GM18499 (cell line): ENCODE measurements around the gene ADRA2B.
A peak's percentile ranks its signal among the peaks of the same experiment; 100 is the strongest.
"Not testable (repeated sequence)": the region's sequence is repeated elsewhere in the genome, so short reads cannot be mapped to it uniquely, and the experiment has no call there.

ENCODE experiments used
- ATAC-seq: cut with Tn5 transposase; IDR thresholded peaks from one replicate; pipeline ENCODE4 v1.9.1; 2021; ENCODE audit warnings: moderate number of reproducible peaks; ENCODE audit not compliant: insufficient read depth, unreplicated experiment

The ADRA2B gene

DNA sequence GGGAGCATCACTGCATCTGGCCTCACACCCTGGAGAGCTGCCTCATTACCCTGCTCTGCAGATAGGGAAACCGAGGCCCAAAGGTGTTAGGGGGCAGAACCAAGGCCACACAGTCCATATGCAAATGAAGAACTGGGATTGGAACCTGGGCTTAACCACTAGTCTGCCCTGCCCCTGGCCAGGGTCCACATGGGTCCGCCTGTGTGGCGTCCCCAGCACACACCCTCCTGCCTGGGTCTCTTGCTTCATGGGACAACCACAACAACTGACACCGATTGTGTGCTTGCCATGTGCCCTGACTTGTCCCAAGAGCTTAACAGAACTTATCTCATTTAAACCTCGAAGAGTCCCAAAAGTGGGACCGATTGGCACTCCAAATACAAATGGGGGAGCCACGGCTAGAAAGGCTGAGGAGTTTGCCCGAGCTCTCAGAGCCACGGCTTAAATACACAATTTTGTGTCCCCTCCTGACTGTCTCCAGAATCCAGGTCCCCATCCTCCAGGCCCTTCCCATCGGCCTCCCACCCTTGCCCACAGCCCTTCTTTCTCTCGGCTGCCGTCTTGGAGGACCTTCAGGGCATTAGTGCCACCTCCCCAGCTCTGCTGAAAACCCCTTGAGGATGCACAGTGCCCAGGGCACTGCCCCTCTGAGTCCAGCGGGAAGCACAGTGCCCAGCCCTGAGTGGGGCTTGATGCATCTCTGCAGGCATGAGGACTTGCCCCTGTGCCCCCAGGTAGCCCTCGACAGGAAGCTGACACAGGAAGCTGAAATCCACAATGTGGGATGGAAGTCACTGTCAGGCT is 34.6 kb upstream of the ADRA2B start:
- ATAC-seq = no peak

DNA sequence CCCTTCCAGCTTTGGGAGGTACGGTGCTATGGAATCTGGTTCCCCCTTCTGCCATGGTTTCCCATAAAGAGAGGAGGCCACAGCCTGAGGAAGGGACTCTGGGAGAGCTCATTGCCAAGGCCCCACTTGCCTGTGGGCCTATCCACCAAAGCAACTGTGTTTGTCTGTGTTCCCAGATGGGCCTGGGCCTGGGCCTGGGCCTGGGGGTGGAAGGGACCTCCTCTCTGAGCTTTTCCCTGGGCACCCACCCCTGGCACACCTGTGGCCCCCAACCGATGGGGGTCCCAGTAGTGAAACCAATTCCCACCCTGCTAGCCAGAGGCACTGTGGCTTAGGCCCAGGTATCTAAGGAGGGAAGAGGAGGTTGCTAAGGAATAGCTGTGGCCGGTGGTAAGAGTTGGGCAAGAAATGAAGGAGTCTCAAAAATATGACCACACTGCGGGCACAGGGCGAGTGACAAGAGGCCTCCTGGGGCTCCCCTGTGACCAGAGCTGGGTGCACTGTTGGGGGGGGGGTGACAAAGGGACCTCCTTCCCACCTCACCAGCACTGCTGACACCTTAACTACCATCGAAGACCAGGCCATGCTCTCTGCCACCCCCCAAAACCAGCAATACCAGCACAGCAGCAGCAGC is 33.8 kb upstream of the ADRA2B start:
- ATAC-seq = no peak

DNA sequence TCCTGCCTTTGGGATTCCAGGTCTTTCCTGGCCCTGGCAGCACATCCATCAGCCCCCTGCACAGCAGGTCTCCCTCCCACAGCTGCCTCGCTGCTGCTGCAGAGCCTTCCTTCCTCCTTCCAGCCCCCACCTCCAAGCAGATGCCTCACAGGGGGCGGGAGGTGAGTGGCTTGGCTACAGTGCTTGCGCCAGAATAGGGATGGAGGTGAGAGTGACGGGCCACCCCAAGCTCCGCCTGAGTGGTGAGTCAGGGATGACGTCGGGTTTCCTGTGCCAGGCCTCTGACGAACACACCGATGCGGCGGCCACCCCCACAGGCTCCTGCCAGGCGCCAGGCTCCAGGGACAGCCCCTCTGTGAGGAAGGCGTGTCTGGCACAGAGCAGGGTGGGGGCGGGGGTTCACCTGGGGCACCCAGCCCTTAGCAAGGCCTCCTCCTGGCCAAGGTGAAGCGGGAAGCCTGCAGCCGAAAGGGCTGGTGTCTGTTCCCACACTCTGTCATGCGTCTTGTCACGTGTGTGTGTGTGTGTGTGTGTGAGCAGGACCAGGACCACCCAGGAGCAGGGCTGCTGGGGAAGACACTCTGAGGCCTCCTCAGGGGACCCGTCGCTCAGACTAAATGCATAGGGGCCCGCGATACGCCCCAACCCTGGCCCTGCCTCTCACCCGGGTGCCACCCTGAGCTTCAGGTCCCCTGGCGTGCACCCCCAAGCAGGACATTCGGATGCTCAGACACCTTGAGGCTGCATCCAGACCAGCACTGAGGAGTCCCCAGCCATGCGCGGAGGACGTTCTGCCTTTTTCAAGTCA is 32.2 kb upstream of the ADRA2B start:
- peak; percentile 30 for ATAC-seq

DNA sequence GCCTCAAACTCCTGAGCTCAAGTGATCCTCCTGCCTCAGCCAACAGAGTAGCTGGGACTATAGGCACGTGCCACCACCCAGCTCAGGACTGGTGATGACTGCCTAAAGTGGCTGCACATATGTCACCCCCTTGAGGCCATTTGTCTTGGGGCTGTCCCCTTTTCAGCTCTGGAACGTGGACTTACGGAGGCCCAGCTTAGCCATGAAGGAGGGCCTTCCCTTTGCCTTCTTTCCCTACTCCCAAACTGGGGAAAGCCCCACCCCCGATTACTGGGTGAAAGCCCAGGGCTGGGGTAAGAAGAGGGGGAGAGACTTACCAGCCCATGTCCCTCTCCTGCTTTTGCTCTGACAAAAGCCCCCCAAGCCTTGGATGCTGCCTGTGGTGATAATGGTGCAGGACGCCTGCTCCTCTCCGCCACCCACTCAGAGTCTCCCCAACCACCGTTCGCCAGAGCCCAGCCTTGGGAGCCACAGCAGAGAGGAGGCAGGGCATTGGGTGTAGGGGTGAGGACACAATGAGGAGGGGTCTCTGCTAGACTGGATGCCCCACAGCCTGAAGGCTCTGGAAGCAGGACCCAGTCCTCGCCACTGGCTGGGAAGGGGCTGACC is 31.3 kb upstream of the ADRA2B start:
- no peak for ATAC-seq

DNA sequence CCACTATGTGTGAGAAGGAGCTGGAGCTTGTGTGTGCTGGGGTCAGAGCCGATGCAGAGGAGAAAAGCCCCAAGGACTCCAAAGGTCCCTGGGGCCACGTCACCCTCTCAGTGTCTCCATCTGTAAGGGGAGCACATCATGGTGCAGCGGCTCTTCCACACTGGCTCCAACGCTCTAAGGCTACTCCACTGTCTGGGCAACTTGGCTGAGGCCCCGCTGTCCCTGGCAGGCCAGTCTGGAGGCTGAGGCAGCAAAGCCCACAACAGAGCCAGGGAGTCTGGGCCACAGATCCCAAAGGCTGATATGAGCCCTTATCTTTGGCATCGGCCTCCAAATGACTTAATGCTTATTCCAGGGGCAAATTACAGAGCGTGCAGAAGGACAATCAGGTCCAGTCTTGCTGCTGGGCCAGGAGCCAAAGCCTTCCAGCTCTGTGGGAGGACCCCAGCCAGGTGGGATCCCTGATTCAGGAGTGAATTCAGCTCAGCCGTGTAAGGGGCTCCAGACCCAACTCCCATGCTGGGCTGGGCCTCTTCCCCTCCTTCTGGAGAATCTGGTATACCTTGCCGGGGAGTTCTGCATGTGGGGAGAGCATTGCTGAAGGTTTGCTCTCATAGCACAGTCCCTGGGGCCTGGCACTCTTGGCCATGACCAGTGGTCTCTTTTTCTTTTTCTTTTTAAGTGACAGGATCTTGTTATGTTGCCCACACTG is 30.7 kb upstream of the ADRA2B start:
- no peak for ATAC-seq

DNA sequence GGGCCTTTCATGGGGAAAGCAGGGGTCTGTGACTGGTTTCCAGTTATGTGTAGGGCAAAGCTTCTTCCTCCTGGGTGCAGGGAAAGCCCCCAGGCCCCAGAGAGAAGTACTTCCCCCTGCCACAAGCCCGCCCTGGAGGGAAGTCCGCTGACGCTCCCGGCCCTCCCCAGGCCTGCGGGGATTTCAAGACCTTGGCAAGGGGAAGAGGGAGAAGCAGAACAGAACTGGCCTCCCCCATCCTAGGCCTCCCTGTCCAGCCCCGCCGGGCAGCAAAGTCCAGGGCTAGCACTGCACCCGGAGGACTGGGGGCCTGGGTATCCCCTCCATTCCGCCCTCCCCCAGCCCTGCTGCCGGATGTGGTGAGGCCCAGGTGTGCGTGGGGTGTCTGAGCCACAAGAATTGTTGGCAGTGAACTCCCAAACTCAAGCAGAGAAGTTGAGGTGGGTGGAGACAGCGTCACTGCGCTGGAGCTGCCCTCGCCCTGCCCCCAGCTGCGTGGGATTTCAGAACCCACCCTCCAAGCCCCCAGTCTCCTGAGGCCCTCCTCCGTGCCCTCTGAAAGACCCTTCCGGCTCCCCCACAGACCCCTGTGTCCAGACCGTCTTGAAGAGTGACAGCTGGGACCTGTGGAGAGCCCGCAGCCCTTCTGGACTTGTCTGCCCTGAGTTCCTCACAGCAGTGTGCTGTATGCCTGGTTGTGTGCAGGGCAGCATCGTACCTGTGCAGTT is 29.9 kb upstream of the ADRA2B start:
- no peak for ATAC-seq

DNA sequence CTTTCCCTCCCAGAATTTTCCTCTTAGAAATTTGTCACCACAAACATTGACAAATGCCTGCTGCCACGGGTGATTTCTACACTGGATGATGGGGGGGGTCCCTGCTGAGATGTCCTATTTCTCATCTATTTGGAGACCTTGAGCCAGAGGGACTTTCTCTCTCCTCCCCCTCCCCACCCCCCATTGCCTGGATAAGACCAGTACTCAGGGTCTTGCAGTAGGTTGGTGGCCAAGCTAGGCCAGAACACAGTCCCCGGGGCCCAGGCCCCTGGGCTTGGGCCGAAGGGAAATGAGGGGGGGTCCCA is 29.4 kb upstream of the ADRA2B start:
- ATAC-seq = no peak

DNA sequence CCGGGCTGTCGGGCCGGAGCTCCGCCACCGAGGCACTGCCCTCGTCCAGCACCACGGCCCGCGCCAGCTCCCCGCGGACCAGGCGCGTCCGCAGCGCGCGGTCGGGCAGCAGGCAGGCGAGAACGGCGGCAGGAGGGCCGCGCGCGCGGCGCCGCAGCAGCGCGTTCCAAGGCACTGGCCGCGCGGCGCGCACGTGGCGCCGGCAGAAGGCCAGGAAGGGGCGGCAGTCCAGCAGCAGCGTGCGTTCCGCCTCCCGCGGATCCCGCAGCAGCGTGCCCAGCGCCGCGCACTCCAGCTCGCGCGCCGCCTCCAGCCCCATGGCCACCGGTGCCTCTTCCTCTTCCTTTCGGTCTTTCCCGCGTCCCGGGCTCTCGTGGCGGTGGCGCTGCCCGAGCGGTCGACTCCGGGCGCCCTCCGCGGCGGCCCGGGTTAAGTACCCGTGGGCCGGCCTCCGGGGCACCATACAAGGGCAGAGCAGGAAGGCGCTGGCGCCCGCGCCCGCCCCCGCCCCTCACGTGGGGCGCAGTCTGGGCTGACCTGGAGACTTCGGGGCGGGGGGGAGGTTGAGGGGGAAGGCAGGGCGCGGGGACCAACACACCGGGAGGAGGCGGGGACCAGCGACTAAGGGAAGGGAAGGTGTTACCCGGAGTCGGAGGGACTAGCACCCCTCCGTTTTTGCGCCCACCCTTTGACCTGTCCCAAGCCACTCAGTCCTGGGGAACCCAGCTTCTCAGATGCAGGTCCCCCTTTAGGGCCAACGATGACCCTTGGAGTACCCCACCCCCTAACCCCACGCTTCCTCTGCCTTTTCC is 28.9 kb upstream of the ADRA2B start, which contains the start of gene DUSP2:
Gene DUSP2 (minus strand): TSS at position 405 of the 812 bp plus-strand sequence. CDS start 86 bp downstream, at position 319.
- no peak for ATAC-seq

DNA sequence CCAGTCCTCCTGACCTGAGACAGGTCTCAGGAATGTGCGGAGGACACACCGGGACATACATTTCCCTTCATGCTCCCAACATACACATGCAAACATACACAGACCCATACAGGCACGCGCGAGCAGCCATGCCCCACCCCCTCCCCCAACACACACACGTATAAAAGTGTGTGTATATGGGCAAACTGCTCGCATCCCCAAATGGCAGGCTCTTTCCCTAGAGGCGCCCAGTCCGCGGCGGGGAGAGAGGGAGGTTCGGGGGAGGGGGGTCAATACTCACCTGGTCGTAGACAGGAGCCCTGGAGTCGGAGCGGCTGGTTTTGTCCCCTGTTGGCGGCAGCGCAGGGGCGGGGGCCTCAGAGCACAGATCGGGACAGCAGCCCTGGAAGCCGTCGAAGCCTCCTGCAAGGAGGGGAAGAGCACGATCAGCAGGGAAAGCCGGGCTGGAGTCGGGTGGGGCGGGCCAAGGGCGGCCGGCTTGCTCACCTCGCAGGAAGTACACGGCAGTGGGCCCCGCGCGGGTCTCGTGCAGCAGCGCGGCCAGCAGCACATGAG is 28.2 kb upstream of the ADRA2B start:
- ATAC-seq = no peak

DNA sequence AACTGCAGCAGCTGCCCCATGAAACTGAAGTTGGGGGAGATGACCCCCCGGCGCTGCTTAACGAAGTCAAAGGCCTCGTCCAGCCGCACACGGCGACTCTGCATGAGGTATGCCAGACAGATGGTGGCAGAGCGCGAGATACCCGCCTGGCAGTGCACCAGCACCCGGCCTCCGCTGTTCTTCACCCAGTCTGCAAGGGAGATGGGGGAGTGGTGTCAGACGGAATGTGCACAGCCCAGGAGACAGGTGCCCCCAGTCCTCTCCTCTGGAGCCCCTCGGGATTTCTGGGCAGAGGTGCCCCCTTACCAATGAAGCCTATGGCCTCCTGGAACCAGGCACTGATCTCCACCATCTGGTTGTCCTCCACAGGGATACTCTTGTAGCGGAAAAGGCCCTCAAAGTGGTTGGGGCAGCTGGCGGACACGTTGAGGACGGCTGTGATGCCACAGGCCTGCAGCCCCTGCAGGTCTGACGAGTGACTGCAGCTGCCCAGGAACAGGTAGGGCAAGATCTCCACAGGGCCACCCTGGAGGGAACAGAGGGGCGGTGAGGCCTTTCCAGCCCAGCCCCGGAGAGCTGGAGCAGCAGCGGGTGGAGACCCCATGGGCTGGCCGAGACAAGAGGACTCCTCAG is 27.6 kb upstream of the ADRA2B start:
- no peak for ATAC-seq

DNA sequence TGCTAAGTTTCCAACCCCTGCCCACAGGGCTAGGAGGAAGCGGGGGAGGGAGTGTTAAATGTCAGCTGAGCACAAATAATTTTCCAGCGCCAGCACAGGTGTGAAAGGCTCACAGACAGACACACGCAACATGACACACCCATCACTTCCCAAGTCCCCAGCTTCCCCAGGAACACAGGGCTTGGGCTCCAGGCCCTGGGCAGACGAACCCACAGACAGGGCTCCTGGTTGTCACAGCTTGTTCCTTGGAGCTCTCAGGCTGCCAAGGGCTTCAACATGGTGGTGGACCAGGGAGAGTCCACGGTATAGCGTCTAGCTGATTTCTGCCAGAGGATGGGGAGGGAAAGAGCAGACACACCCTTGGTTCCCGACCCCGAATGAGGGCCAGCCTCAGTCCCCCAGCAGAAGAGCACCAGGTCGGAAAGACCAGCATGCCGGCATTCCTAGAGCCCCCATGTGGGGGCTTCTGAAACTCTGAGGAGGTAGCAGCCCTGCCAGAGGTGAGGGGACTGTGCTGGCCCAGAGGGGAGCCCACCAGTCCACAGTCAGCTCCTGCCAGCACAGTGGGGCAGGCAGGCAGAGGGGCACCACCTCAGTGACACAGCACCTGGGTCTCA is 27.0 kb upstream of the ADRA2B start:
- ATAC-seq = no peak

DNA sequence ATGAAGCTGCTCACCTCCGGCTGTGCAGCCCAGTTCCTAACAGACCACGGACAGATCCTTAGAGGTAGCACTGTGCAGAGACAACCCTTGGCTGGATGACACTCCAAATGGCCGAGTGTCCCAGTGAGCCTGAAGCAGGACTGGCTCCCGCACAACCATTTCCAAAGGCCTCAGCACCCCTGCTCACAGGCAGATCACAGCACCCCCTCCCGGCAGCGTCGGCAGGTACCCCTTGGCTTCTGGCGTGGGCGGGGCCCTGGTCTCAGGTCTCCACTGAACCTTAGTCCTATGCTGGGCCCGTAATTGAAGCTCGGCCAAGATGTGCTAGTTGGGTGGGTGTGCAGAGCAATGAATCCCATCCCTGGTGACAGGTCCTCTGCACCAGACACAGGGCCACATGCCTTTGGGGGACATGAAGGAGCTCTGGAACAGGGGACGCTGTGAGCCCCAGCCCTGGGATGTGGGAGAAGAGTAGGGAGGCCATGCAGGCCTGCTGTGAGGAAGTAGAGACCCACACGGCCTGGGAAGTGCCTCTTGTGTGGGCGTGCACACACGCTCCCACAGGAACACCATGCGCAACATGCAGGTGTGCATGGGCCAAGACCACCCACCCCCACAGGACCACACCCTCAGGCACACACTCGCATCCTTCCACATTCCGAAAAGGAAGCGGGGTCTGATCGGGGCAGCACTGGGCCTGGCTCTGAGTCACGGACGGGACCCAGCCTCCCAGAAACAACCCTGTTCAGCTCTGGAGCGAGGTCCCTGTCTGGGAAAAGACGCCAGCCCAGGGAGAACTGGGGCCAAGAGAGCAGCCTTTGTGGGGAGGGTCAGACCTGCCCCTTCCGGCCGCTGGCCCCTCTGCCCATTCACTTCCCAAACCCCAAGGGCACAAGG is 26.1 kb upstream of the ADRA2B start:
- ATAC-seq = no peak

DNA sequence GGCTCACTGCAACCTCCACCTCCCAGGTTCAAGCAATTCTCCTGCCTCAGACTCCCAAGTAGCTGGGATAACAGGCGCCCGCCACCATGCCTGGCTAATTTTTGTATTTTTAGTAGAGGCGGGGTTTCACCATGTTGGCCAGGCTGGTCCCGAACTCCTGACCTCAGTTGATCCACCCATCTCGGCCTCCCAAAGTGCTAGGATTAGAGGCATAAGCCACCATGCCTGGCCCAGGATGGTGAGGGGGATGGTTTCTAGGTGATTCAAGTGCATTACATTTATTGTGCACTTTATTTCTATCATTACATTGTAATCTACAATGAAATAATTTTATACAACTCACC is 25.2 kb upstream of the ADRA2B start:
- ATAC-seq = not testable (repeated sequence)

DNA sequence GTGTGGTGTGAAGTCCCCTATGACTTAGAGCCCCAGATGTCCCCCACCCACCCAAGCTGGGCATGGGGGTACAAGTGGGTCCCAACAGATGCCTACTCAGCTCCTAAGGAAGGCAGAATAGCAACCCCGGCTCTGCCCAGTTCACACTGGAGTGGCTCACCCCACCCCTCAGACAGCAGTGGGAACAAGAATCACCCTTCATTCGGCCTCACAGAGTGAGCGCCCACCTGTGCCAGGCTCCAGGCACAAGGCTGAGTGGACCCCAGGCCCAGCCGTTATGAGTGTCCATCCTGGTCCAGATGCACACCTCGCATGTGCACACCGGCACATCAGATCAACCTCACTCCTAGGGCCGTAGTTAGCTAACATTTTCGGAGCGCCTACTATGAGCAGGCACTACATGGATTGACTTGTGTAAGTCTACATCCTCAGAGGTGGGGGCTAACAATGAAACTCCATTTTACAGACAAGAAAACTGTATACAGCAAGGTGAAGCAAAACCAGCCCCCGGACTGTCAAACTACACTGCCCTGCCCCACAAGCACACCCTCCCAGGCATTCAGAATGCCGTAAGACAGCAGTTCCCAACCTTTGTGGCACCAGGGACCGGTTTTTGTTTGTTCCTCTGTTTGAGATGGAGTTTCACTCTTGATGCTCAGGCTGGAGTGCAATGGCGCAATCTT is 24.7 kb upstream of the ADRA2B start:
- no peak for ATAC-seq

DNA sequence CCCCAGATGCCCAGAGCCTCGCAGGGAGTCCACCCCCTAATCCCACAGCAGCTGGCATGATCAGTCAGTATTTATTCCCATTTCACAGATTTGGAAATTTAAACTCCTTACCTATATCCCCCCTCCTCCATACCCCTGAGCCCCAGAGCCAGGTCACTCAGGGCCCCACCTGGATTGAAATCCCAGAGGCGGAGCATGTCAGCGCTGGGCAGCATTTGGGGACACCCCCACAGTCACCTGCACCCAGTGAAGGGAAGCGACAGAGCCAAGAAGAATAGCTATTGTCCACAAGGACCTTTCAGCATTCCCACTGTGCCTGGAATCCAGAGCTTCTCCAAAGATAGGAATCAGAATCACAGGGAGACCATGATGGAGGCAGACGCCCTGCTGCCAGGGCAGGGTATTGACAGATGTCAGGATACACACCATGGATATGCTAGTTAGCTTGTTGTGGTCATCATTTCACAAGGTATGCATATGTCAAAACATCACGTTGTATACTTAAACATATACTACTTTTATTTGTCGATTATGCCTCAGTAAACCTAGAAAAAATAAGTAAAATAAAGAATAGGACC is 22.9 kb upstream of the ADRA2B start:
- ATAC-seq = no peak
